ENCODE measurements around the gene GLUL. TPM values are rescaled to one million over a fixed set of nuclear protein-coding genes. Genes with fewer than 3 reads are reported as not detected.

The GLUL gene
- total and polyA plus RNA-seq, 7 donors: 414 to 1,489 (median 757) TPM

DNA sequence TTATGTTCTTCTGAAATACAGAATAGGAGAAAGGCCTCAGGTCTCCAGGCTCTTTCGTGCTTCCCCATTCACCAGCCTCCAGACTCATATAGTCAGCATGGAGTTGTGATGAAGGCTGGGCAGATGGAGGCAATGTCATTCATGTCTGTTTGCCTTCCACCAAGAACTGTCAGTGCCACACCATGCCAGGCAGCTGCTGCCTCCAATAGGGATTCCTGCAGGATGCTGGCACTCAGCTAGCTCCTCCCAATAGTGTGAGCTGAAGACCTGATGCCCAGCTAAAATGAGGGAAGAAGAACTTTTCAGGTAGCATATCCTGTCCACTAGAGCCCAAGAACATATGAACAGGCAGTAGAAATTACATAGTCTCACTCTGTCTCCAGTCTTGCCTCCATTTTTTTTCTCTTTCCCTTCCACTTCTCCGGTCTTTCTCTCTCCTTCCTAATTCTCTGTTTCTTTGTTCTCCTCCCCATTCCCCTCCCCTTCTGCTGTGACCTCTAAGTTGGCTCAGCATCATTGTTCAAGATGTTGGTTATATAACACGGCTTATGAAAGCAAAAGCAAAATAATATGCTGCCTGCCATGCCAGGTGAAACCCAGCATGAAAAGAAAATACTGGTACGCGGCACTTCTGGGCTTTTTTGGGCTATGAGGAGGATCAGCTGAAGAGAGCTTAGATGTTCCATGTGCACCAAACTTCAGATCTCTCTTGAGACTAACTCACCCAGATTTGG lies 17.3 kb downstream of the GLUL start:
- DNase-seq: no peak
- intact Hi-C loops (cut with DNase I): no loop called here
- 84 to 85% methylated on average over 5 of the region's 5 CpGs for WGBS, 2 donors
- TF ChIP-seq POLR2AphosphoS5 (IDR thresholded peaks at IDR 0.05) (no peak), EP300 (IDR thresholded peaks at IDR 0.05) (no peak), POLR2A (IDR thresholded peaks at IDR 0.05) (no peak)
- TF ChIP-seq, protein P1, sequence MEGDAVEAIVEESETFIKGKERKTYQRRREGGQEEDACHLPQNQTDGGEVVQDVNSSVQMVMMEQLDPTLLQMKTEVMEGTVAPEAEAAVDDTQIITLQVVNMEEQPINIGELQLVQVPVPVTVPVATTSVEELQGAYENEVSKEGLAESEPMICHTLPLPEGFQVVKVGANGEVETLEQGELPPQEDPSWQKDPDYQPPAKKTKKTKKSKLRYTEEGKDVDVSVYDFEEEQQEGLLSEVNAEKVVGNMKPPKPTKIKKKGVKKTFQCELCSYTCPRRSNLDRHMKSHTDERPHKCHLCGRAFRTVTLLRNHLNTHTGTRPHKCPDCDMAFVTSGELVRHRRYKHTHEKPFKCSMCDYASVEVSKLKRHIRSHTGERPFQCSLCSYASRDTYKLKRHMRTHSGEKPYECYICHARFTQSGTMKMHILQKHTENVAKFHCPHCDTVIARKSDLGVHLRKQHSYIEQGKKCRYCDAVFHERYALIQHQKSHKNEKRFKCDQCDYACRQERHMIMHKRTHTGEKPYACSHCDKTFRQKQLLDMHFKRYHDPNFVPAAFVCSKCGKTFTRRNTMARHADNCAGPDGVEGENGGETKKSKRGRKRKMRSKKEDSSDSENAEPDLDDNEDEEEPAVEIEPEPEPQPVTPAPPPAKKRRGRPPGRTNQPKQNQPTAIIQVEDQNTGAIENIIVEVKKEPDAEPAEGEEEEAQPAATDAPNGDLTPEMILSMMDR (IDR thresholded peaks at IDR 0.05): no peak
- Histone ChIP-seq H3K4me3 (no peak overlapping the region), H3K4me1 (peaks cover 0 to 5% (median 2%) of the 10 kb centered on the region in 4 donors), H3K27ac (no peak overlapping the region), H3K9me3 (no peaks in the 10 kb centered on the region), H3K27me3 (no peaks in the 10 kb centered on the region), H3K36me3 (no peaks in the 10 kb centered on the region)

DNA sequence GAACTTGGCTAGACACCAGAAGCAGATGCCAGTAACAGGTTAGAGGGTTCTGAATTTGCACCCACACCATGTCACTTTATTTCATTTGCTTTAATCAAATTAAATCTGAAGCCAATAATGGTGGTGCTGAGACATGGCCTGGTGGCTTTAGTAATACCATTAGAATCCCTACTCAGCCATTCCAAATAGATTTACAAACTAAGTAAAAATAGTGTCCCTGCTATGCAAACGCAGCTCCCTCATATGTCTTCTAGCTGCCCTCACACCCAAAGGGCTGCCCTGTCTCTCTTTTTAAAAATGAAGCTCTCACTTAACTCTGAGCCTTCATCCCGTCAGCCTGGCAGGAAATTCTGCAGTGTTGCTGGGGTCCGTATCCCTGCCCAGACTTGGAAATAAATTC lies 21.1 kb downstream of the GLUL start:
- no peaks in the 10 kb centered on the region for H3K9me3 ChIP-seq
- no peak overlapping the region for H3K4me3 ChIP-seq
- no peaks in the 10 kb centered on the region for H3K27me3 ChIP-seq
- H3K27ac ChIP-seq: no peak overlapping the region
- H3K4me1 ChIP-seq: no peaks in the 10 kb centered on the region
- WGBS, 2 donors: 61 to 64% methylated on average over 3 of the region's 3 CpGs
- DNase-seq: no peak
- no peaks in the 10 kb centered on the region for H3K36me3 ChIP-seq
- TF ChIP-seq POLR2AphosphoS5 (IDR thresholded peaks at IDR 0.05): no peak
- no peak for TF ChIP-seq EP300 (IDR thresholded peaks at IDR 0.05)
- no peak for TF ChIP-seq POLR2A (IDR thresholded peaks at IDR 0.05)
- TF ChIP-seq, protein P1 (IDR thresholded peaks at IDR 0.05): no peak
- intact Hi-C loops (cut with DNase I): no loop called here

DNA sequence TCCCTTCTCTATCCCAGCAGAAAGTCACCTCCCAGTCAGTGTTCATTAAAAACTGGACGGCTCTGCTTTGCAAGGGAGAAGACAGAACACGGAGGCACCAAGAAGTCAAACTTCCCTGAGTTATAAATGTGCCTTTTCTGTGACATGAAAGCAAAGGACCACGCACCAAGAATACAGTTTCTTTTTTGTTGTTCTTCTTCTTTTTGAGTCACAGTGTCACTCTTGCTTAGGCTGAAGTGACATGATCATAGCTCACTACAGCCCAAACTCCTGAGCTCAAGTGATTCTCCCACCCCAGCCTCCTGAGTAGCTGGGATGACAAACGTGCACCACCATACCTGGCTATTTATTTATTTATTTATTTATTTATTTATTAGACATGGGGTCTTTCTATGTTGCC lies 22.7 kb downstream of the GLUL start:
- intact Hi-C loops (cut with DNase I): no loop called here
- no peaks in the 10 kb centered on the region for H3K36me3 ChIP-seq
- H3K4me1 ChIP-seq: no peaks in the 10 kb centered on the region
- 75 to 81% methylated on average over 4 of the region's 4 CpGs for WGBS, 2 donors
- no peak overlapping the region for H3K4me3 ChIP-seq
- TF ChIP-seq, protein P1 (IDR thresholded peaks at IDR 0.05): no peak
- TF ChIP-seq POLR2A (IDR thresholded peaks at IDR 0.05): no peak
- TF ChIP-seq EP300 (IDR thresholded peaks at IDR 0.05): no peak
- no peak for TF ChIP-seq POLR2AphosphoS5 (IDR thresholded peaks at IDR 0.05)
- DNase-seq: no peak
- no peak overlapping the region for H3K27ac ChIP-seq
- H3K27me3 ChIP-seq: no peaks in the 10 kb centered on the region
- H3K9me3 ChIP-seq: no peaks in the 10 kb centered on the region

DNA sequence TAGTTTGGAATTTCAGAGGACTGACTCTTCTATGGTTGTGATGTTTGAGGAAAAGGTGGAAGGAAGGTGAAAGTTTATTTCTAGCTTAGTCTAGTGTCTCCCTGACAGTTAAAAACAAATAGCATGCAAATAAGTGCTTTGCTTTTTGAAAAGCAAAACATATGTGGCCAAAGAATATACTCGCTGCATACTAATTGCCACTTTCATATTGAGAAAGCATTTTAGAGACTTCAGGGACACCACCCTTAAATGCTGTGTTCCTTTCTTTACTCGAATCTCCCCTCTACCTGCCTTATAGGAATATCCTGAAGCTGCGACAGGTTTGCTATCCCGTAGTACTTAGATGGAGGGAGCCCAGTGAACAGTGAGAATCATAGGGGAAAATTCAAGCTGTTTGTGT lies 23.2 kb downstream of the GLUL start:
- H3K4me1 ChIP-seq: no peaks in the 10 kb centered on the region
- H3K4me3 ChIP-seq: no peak overlapping the region
- H3K36me3 ChIP-seq: no peaks in the 10 kb centered on the region
- intact Hi-C loops (cut with DNase I): no loop called here
- H3K27ac ChIP-seq: no peak overlapping the region
- 78 to 79% methylated on average over 4 of the region's 4 CpGs for WGBS, 2 donors
- no peaks in the 10 kb centered on the region for H3K27me3 ChIP-seq
- no peak for DNase-seq
- TF ChIP-seq EP300 (IDR thresholded peaks at IDR 0.05): no peak
- TF ChIP-seq POLR2A (IDR thresholded peaks at IDR 0.05): no peak
- TF ChIP-seq POLR2AphosphoS5 (IDR thresholded peaks at IDR 0.05): no peak
- TF ChIP-seq, protein P1 (IDR thresholded peaks at IDR 0.05): no peak
- no peaks in the 10 kb centered on the region for H3K9me3 ChIP-seq

- Histone ChIP-seq H3K4me1 (no peaks in the 10 kb centered on the region), H3K4me3 (no peak overlapping the region), H3K9me3 (no peaks in the 10 kb centered on the region), H3K36me3 (no peaks in the 10 kb centered on the region), H3K27me3 (no peaks in the 10 kb centered on the region), H3K27ac (no peak overlapping the region)
- TF ChIP-seq POLR2AphosphoS5 (IDR thresholded peaks at IDR 0.05) (no peak), EP300 (IDR thresholded peaks at IDR 0.05) (no peak), POLR2A (IDR thresholded peaks at IDR 0.05) (no peak)
- TF ChIP-seq, protein P1 (IDR thresholded peaks at IDR 0.05): no peak
- DNase-seq: no peak
- intact Hi-C loops (cut with DNase I): no loop called here
- WGBS, 2 donors: 81 to 95% methylated on average over 2 of the region's 2 CpGs
These were observed 23.7 kb downstream of the GLUL start for GRCh38 chr1:182367926-182368325.

All from sigmoid colon (tissue), 7 donors.